Transverse colon (tissue), 4 donors: Measurements from ENCODE around the gene PLPP3.

Experiments
- POLR2AphosphoS5 ChIP-seq, 3 donors: sonication (generic); formaldehyde crosslinking; IDR thresholded peaks; one replicate each; pipeline ENCODE4 v1.6.1; 2016; ENCODE audit warnings: antibody characterized with exemption in 3 of 3
- TF ChIP-seq, protein P1 (sequence below), 5 experiments: fragments of 200-600 bp in 3 of 5; fragments of 450-650 bp in 2 of 5; sonication (generic) in 3 of 5; IDR thresholded peaks; 1 replicate in 2 of 5; 2 replicates in 3 of 5; pipeline ENCODE4 v1.5.1; 2016 to 2017; ENCODE audit warnings: antibody characterized with exemption in 5 of 5, inconsistent platforms in 3 of 5, mild to moderate bottlenecking in 2 of 5, moderate library complexity in 1 of 5

DNA sequence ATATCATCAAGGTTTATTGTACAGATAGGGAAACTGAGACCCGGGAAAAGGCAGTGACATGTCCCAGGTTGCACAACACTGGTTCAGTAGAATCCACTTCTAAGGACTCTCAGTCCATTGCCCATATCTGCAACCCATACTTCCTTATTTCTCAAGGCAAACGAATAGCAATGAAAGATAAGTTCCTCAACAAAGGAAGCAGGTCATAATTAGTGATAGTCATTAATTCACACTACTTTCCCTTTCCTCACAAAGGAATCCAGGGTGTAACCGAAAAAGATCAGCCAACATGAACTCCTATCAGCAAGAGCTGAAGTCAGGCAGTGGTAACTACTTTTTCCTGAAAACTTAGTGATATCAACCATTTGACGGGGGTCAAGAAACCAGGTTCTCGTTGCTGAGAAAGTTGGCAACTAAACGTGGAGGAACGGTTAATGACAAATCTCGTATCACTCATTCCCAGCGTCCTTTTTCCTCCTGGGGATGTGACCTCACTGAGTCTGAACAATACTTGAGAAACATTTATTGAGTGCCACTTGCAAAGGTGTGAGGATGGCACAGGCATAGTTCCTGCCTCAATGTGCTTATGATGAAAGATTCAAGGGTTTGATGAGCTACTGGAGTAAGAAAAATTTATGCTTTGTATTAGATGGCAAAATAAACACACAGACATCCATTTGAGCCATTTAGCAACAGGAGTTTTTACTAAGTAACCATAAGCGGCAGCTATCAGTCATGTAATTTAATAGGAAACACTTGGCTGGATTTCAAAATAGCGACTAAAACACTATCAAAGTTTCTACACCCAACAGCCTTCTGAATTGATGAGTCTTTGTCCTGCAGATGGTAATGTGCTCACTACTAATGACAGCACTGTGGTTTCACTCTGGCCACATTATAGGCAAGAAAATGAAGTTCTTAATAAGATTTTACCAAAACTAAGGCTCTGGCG, 82.3 kb downstream of the PLPP3 start:
- TF ChIP-seq POLR2AphosphoS5 (IDR thresholded peaks at IDR 0.05), result no peak
- TF ChIP-seq, protein P1, sequence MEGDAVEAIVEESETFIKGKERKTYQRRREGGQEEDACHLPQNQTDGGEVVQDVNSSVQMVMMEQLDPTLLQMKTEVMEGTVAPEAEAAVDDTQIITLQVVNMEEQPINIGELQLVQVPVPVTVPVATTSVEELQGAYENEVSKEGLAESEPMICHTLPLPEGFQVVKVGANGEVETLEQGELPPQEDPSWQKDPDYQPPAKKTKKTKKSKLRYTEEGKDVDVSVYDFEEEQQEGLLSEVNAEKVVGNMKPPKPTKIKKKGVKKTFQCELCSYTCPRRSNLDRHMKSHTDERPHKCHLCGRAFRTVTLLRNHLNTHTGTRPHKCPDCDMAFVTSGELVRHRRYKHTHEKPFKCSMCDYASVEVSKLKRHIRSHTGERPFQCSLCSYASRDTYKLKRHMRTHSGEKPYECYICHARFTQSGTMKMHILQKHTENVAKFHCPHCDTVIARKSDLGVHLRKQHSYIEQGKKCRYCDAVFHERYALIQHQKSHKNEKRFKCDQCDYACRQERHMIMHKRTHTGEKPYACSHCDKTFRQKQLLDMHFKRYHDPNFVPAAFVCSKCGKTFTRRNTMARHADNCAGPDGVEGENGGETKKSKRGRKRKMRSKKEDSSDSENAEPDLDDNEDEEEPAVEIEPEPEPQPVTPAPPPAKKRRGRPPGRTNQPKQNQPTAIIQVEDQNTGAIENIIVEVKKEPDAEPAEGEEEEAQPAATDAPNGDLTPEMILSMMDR (IDR thresholded peaks at IDR 0.05), result no peak
